WERI-Rb-1 (cell line): ENCODE results near the gene CLPSL2.
"Not testable (repeated sequence)": the region's sequence is repeated elsewhere in the genome, so short reads cannot be mapped to it uniquely, and the experiment has no call there.

Experiments used
- DNase-seq: peaks from one replicate; pipeline ENCODE4 v3.0.0-alpha.2; 2020
- H3K27ac ChIP-seq: fragments of 250-450 bp; sonication (Bioruptor Pico); 2 replicates; pipeline ENCODE4 v1.5.1; 2020; ENCODE audit warnings: mild to moderate bottlenecking, moderate library complexity
- H3K27me3 ChIP-seq: fragments of 250-450 bp; sonication (Bioruptor Pico); 2 replicates; pipeline ENCODE4 v1.5.1; 2021; ENCODE audit warnings: mild to moderate bottlenecking, low read depth, moderate library complexity; ENCODE audit not compliant: insufficient read depth, severe bottlenecking
- H3K36me3 ChIP-seq: fragments of 250-450 bp; sonication (Bioruptor Pico); 2 replicates; pipeline ENCODE4 v1.5.1; 2020; ENCODE audit warnings: mild to moderate bottlenecking, moderate library complexity
- H3K4me3 ChIP-seq: 2 replicates; pipeline ENCODE4 v1.5.1; 2011; ENCODE audit warnings: low read depth, mild to moderate bottlenecking, control low read depth, low read length
- H3K9me3 ChIP-seq: fragments of 250-450 bp; sonication (Bioruptor Pico); 2 replicates; pipeline ENCODE4 v1.5.1; 2021; ENCODE audit warnings: mild to moderate bottlenecking, moderate library complexity; ENCODE audit not compliant: severe bottlenecking
- TF ChIP-seq, protein P1 (sequence below): IDR thresholded peaks from 2 replicates; pipeline ENCODE4 v1.5.1; 2011; ENCODE audit warnings: low read depth, mild to moderate bottlenecking, control low read depth, inconsistent platforms, low read length

The CLPSL2 gene

DNA sequence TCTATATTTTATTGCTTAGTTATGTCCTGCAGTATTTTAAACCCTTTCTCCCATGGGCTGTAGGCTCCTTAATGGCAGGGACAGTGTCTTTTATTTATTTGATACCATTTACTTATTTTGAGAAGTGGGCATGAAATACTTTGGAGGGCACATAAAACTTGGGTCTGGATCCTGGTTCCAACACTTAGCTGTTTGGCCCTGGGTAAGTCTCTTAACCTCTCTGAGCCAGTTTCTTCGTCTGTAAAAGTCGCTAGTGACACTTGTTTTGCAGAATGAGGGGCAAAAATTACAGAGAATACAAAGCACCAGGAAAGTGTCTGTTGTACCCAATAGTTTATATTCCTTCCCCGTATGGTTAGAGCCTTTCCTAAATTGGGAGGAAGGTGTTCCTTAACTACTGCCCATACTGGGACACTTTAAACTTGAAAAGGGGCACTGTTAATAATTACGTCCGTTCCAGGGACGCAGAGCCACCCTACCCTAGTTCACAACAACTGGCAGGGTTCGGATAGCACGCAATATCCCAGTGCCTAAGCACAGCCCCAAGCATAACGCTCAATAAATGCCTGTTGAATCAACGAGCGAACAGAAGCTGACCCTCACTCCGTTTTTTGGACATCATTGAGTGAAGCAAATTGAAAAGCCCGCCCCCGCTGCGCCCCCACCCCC is 45.5 kb upstream of the CLPSL2 start:
- no peak overlapping the region for H3K27ac ChIP-seq
- DNase-seq = no peak
- H3K9me3 ChIP-seq = no peaks in the 10 kb centered on the region
- TF ChIP-seq, protein P1, sequence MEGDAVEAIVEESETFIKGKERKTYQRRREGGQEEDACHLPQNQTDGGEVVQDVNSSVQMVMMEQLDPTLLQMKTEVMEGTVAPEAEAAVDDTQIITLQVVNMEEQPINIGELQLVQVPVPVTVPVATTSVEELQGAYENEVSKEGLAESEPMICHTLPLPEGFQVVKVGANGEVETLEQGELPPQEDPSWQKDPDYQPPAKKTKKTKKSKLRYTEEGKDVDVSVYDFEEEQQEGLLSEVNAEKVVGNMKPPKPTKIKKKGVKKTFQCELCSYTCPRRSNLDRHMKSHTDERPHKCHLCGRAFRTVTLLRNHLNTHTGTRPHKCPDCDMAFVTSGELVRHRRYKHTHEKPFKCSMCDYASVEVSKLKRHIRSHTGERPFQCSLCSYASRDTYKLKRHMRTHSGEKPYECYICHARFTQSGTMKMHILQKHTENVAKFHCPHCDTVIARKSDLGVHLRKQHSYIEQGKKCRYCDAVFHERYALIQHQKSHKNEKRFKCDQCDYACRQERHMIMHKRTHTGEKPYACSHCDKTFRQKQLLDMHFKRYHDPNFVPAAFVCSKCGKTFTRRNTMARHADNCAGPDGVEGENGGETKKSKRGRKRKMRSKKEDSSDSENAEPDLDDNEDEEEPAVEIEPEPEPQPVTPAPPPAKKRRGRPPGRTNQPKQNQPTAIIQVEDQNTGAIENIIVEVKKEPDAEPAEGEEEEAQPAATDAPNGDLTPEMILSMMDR = no peak
- peak overlapping the region; percentile 75 for H3K4me3 ChIP-seq
- H3K36me3 ChIP-seq = no peaks in the 10 kb centered on the region
- peaks cover 15% of the 10 kb centered on the region for H3K27me3 ChIP-seq

DNA sequence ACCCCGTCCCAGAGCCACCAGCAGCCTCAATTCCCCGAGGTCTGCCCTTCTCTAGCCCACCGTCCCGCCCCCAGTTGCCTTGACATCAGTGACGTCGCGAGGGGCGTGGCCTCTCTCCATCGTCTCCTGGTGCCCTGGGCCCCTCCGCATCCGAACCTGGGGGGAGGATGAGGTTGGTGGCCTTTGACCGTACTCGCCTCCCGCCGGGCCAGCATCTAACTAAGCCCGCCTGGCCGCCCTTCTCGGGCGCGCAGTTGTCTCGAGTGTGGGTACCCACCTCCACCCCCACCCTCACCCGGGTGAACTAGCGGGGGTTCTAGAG is 45.0 kb upstream of the CLPSL2 start:
- Histone ChIP-seq H3K36me3 (no peaks in the 10 kb centered on the region), H3K27me3 (peaks cover 15% of the 10 kb centered on the region), H3K9me3 (no peaks in the 10 kb centered on the region), H3K4me3 (peak overlapping the region; percentile 75), H3K27ac (peak overlapping the region; percentile 12; the same call in 1 of the 2 replicates)
- TF ChIP-seq, protein P1 = no peak
- DNase-seq = peak; percentile 95

DNA sequence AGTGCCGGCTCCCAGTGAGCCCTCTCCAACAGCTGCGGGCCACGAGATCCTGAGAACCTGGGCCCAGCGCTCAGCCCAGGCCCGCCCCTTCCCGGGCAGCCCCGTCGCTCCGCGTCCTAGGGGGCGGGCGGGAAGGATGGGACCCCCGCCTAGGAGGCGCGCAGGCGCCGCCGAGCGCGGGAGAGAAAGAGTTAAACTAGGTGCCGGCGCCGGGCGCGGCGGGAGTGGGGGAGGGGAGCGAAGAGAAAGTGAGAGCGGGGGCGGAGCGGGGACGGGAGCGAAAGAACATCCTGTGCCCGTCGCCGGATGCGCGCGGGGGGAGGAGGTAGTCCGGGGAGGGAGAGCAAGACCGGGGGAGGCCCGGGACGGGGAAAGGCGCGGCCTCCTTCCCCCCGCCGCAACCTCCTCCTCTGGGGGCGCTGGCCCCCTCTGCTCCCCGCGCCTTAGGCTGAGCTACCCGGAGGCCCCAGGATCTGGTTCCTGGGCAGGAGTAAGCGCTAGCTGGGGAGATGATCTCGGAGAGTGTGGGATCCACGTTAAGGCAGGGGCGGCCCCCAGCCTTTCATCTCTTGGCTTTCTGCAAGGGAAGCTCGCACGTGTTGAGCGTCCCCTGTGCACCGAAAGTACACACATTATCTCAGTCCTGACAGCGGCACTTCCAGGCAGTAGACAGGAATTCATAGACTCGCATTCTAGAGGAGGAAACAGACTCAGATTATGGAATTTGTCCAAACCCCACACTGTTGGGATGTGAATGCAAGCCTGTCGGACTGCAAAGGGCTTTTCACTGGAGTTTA is 44.5 kb upstream of the CLPSL2 start:
- Histone ChIP-seq H3K27ac (peak overlapping the region; percentile 12; the same call in 1 of the 2 replicates), H3K9me3 (no peaks in the 10 kb centered on the region), H3K4me3 (peak overlapping the region; percentile 75), H3K36me3 (no peaks in the 10 kb centered on the region), H3K27me3 (peaks cover 15% of the 10 kb centered on the region)
- TF ChIP-seq, protein P1 = 0 out of 2 replicates have a peak, but pooled peaks have one; percentile 38
- DNase-seq = peak; percentile 89

DNA sequence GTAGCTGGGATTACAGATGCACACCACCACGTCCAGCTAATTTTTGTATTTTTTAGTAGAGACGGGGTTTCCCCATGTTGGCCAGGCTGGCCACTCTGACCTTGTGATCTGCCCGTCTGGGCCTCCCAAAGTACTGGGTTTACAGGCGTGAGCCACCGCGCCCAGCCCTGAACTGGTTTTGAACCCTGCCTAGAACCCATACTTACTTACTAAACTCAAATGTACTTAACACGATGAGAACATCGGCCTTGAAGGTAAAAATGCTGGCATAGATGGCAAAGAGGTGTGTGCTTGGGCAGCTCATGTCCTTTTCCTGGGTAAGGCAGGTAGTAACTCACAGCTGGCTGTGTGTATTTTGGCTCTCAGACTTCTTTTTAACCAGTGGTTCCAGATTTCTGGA is 42.8 kb upstream of the CLPSL2 start:
- no peak for DNase-seq
- TF ChIP-seq, protein P1 = no peak
- Histone ChIP-seq H3K27me3 (peaks cover 9% of the 10 kb centered on the region), H3K9me3 (no peaks in the 10 kb centered on the region), H3K36me3 (no peaks in the 10 kb centered on the region), H3K4me3 (no peak overlapping the region), H3K27ac (no peak overlapping the region)

DNA sequence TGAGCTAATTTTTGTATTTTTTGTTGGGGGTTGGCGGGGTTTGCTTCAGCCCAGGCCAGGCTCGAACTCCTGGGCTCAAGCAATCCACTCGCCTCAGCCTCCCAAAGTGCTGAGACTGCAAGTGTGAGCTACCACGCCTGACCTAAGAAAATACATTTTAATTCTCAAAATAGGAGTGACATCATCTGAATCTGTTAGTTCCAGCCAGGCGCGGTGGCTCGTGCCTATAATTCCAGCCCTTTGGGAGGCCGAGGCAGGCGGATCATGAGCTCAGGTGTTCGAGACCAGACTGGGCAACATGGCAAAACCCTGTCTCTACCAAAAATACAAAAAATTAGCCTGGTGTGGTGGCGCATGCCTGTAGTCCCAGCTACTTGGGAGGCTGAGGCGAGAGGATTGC is 42.1 kb upstream of the CLPSL2 start:
- H3K9me3 ChIP-seq, DNase-seq, H3K27me3 ChIP-seq, H3K36me3 ChIP-seq, H3K27ac ChIP-seq, H3K4me3 ChIP-seq: not testable (repeated sequence)

DNA sequence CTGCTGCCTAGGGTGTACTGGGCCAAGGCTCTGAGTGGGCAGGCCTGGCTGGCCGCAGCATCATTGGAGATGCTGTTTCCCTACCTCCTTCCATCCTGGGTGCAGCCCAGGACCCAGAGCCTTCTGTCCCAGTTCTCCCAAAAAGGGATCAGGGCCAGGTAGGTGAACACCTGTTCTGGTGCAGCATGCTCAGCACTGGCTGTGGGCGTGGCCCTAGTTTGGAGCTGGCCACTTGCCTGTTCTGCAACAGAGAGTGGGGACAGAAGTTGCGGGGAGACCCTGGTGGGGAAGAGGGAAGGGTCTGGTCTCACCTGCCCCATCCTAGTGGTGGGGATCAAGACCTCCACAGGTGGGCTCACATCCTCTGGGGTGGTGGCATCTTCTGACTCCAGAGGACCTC is 40.9 kb upstream of the CLPSL2 start:
- Histone ChIP-seq H3K4me3 (no peak overlapping the region), H3K27me3 (no peaks in the 10 kb centered on the region), H3K36me3 (no peaks in the 10 kb centered on the region), H3K9me3 (no peaks in the 10 kb centered on the region), H3K27ac (no peak overlapping the region)
- DNase-seq = no peak
- TF ChIP-seq, protein P1 = no peak
